Bronchial epithelial cell (primary cell): Measurements from ENCODE around the gene TMEM38A. TPM values are rescaled to one million over a fixed set of nuclear protein-coding genes. Genes with fewer than 3 reads are reported as not detected.

Experiments
- DNase-seq: peaks from one replicate; pipeline ENCODE4 v3.0.0-alpha.2; 2010; ENCODE audit warnings: low read depth
- FAIRE-seq: peaks from 2 replicates; lab custom pipeline; 2011; peaks lifted over from hg19 to GRCh38; lab: Jason Lieb, UNC
- H3K27me3 ChIP-seq: 2 replicates; pipeline ENCODE4 v1.5.1; 2011; ENCODE audit warnings: low read length; ENCODE audit not compliant: control insufficient read depth, insufficient read depth
- H3K36me3 ChIP-seq: 2 replicates; pipeline ENCODE4 v1.5.1; 2011; ENCODE audit warnings: low read length; ENCODE audit not compliant: control insufficient read depth, insufficient read depth
- H3K4me3 ChIP-seq: 2 replicates; pipeline ENCODE4 v1.5.1; 2011; ENCODE audit warnings: mild to moderate bottlenecking, low read depth, low read length, control low read depth
- CTCF ChIP-seq: IDR thresholded peaks from 2 replicates; pipeline ENCODE4 v1.5.1; 2011; ENCODE audit warnings: mild to moderate bottlenecking, moderate library complexity, low read length, control low read depth, inconsistent platforms; ENCODE audit not compliant: insufficient read depth, severe bottlenecking
- total RNA-seq: library from RNA; depleted of rRNA; stranded (reverse); fragments of >200 nt; gene quantifications from 2 replicates; pipeline ENCODE4 v1.2.1, GENCODE V29; 2014

TMEM38A gene
- total RNA-seq, 1 donor from 2014 or later = 4.7 TPM

DNA sequence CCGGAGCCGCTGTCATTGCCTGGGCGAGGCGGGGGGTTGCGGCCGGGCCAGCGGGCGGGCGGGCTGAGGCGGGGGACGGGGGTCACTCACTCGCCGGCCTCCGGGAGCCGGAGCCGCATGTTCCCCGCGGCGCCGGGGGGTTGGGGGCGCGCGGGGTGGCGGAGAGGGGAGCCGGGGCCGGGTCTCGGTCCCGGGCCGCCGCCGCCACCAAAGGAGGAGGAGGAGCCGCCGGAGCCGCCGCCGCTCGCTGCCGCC, 33.1 kb upstream of the TMEM38A start:
- TF ChIP-seq CTCF = no peak
- no peak for FAIRE-seq
- H3K36me3 ChIP-seq = peaks cover 2% of the 10 kb centered on the region

DNA sequence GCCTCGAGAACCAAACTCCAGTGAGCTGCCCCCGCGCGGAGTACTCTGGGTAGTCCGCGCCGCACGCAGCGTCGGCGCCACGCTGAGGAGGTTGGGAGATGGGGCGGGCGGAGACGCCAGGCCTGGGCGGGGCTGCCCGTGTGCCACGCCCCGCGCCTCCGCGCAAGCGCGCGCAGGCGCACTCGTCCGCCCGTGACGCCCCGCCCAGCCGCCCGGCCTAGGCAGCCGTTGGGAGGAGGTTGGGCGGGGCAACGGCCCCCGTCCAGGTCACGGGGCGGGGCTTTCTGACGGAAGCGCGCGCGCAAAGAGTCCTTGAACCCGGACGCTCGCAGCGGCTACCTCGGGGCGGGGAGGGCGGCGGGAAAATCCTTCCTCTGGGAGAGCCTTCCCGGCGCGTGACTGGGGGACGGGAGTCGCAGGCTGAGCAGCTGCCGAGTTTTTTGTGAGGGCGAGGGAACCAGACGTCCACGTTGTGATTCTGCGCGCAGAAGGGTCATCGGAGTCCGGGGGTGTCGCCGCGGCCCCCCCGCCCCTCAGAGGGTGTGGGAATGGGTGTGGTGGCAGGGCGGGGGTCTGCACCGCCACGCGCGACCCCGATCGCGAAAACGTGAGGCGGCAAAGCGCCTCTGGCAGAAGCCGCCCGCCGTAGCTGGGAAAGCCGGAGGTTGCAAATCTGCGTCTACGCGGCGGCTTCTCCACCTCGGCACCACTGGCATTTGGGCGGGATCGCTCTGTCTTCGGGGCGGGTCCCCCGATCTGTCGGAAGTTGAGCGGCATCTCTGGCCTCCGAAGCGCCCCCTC, 32.6 kb upstream of the TMEM38A start, which contains the start of gene MED26:
Gene MED26 (minus strand): TSS at position 22 of the 801 bp plus-strand sequence. CDS start 261 bp downstream, outside the sequence.
- peak; percentile 16 for TF ChIP-seq CTCF
- no peak for FAIRE-seq
- Histone ChIP-seq H3K4me3 (peak within 1 kb of the TSS; percentile 81), H3K27me3 (no peaks in the 10 kb centered on the region), H3K36me3 (peaks cover under 1% of the 10 kb centered on the region)
- DNase-seq = peak; percentile 76

More for the DNA sequence above, 33.1 kb upstream of the TMEM38A start:
- no peaks in the 10 kb centered on the region for H3K27me3 ChIP-seq
- peak overlapping the region; percentile 76 for H3K4me3 ChIP-seq
- DNase-seq = no peak

DNA sequence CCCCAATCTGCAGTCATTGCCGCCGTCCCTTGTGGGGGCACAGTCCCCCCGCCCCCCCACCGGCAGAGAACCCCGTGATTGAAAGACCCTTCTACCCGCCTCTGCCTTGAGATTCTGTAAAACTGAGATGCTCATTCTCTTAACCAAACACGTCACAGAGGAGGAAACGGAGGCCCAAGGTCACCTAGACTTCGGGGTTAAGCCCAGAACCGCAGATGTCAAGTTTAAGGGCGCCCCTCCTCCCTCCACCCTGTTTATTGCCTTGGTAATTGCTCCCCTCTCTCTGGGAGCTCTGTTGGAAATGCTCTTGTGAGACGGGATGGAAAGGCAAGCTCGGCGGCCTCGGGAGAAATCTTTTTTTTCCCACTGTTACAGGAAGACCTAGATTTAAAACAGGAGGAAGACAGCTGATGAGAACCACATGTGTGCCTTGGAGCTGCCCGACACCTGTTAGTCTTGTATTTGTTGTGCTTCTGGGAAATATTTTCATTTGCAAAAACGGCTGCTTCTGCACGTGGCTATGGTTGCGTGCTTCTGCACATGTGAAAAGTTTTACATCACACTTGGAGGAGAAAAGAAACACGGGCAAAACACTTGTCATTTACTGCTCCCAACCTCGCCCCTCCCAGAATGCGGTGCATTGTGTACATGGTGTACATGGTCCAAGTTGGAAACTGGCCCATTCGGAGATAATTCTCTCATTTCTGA, 31.8 kb upstream of the TMEM38A start:
- peak overlapping the region; percentile 81 for H3K4me3 ChIP-seq
- TF ChIP-seq CTCF = no peak
- H3K36me3 ChIP-seq = peaks cover 1% of the 10 kb centered on the region
- FAIRE-seq (no peak), DNase-seq (no peak)
- no peaks in the 10 kb centered on the region for H3K27me3 ChIP-seq

DNA sequence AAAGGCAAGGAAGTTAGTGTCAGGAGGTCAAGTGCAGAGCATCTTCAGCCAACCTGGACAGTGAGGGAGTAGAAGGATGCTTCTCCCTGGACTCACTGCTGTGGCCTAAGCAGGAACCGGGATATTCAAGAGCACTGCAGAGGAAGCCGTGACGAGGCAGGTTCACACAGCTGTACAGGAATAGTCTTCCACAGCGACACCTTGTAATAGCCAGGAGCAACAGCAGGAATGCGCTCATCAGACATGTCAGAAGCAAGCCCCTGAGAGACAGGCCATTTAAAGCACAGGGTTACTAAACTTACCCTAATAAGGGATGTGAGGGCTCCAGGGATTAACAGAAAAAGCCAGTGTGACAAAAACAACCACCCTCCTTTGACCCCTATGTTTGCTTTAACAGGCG, 29.5 kb upstream of the TMEM38A start:
- Histone ChIP-seq H3K27me3 (no peaks in the 10 kb centered on the region), H3K4me3 (no peak overlapping the region), H3K36me3 (peaks cover 1% of the 10 kb centered on the region)
- DNase-seq (no peak), FAIRE-seq (no peak)
- TF ChIP-seq CTCF = no peak

GRCh38 chr19:16637535-16637934, 23.4 kb upstream of the TMEM38A start:
- Histone ChIP-seq H3K27me3 (no peaks in the 10 kb centered on the region), H3K4me3 (no peak overlapping the region), H3K36me3 (peaks cover 5% of the 10 kb centered on the region)
- FAIRE-seq (no peak), DNase-seq (no peak)
- no peak for TF ChIP-seq CTCF
